ENCODE measurements around the gene NUDT5. TPM values are rescaled to one million over a fixed set of nuclear protein-coding genes. Genes with fewer than 3 reads are reported as not detected.

Gene NUDT5
- total RNA-seq, 4 donors from 2014 or later: 28.9 to 43.5 (median 42.8) TPM

GRCh38 chr10:12213621-12214020, 17.9 kb upstream of the NUDT5 start:
- no peak for TF ChIP-seq CTCF (IDR thresholded peaks at IDR 0.05; ENCODE audit: low read depth)

DNA sequence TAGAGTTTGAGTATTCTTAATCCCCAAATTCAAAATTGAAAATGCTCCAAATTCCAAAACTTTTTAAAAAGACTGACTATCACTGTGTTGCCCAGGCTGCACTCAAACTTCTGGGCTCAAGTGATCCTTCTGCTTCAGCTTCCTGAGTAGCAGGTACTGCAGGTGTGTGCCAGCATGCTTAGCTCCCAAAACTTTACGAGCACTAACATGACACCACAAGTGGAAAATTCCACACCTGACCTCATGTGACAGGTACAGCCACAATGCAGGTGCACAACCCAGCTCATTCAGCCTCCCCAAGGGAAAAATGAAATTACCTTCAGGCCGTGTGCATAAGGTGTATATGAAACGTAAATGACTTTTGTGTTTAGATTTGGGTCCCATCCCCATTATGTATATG, 16.8 kb upstream of the NUDT5 start:
- TF ChIP-seq CTCF (IDR thresholded peaks at IDR 0.05; ENCODE audit: low read depth): no peak

GRCh38 chr10:12208460-12208859, 12.8 kb upstream of the NUDT5 start:
- TF ChIP-seq CTCF (IDR thresholded peaks at IDR 0.05; ENCODE audit: low read depth): no peak

DNA sequence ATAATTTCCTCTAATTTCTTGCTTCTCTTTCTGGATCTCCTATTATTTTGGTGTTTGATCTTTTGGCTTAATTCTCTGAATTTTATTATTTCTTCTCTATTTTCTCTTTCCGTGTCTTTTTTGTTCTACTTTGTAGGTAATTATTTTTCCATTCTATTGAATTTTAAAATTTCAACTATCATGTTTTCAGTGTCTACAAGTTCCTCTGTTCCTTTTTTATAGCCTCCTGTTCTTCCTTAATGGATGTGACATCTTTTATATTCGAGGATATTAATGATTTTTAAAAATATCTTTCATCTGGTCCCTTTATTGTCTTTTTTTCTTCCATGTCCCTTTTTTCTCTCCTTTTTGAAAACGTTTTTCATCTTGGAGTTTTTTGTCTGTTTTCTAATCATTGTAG, 11.4 kb upstream of the NUDT5 start:
- no peak for TF ChIP-seq CTCF (IDR thresholded peaks at IDR 0.05; ENCODE audit: low read depth)

DNA sequence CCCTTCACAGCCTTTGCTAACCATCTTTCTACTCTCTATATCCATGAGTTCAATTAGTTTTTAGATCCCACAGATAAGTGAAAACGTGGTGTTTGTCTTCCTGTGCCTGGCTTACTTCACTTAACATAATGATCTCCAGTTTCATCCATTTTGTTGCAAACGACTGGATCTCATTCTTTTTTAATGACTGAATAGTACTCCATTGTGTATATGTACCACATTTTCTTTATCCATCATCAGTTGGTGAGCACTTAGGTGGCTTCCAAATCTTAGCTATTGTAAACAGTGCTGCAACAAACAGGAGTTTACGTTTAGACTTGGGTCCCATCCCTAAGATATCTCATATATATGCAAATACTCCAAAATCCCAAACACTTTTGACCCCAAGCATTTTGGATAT, 9.4 kb upstream of the NUDT5 start:
- TF ChIP-seq CTCF (IDR thresholded peaks at IDR 0.05; ENCODE audit: low read depth): no peak

- no peak for TF ChIP-seq CTCF (IDR thresholded peaks at IDR 0.05; ENCODE audit: low read depth)
Observed at GRCh38 chr10:12202226-12202625, 6.5 kb upstream of the NUDT5 start.

GRCh38 chr10:12201543-12201942, 5.9 kb upstream of the NUDT5 start:
- no peak for TF ChIP-seq CTCF (IDR thresholded peaks at IDR 0.05; ENCODE audit: low read depth)

All from subcutaneous adipose tissue (tissue), 4 donors.